C4-2B (cell line): ENCODE measurements around the gene PNPLA2.

ENCODE experiments used
- ZFX ChIP-seq: fragments of 450-650 bp; IDR thresholded peaks from 2 replicates; pipeline ENCODE4 v1.6.1; 2017
- TF ChIP-seq, protein P1 (sequence below): fragments of 450-650 bp; conservative IDR thresholded peaks from 2 replicates; pipeline ENCODE4 v1.5.1; 2017; ENCODE audit warnings: mild to moderate bottlenecking

- TF ChIP-seq, protein P1, sequence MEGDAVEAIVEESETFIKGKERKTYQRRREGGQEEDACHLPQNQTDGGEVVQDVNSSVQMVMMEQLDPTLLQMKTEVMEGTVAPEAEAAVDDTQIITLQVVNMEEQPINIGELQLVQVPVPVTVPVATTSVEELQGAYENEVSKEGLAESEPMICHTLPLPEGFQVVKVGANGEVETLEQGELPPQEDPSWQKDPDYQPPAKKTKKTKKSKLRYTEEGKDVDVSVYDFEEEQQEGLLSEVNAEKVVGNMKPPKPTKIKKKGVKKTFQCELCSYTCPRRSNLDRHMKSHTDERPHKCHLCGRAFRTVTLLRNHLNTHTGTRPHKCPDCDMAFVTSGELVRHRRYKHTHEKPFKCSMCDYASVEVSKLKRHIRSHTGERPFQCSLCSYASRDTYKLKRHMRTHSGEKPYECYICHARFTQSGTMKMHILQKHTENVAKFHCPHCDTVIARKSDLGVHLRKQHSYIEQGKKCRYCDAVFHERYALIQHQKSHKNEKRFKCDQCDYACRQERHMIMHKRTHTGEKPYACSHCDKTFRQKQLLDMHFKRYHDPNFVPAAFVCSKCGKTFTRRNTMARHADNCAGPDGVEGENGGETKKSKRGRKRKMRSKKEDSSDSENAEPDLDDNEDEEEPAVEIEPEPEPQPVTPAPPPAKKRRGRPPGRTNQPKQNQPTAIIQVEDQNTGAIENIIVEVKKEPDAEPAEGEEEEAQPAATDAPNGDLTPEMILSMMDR = no peak
- TF ChIP-seq ZFX = no peak
Observed at GRCh38 chr11:828506-829175, 9.9 kb downstream of the PNPLA2 start.
